ENCODE measurements around the gene TNFAIP6.
A peak's percentile ranks its signal among the peaks of the same experiment; 100 is the strongest.

TNFAIP6 gene

GRCh38 chr2:151359768-151360461 lies 2.5 kb downstream of the TNFAIP6 start:
- DNase-seq (ENCODE audit: low read depth in 3 of 3, low spot score in 1 of 3): no peak

DNA sequence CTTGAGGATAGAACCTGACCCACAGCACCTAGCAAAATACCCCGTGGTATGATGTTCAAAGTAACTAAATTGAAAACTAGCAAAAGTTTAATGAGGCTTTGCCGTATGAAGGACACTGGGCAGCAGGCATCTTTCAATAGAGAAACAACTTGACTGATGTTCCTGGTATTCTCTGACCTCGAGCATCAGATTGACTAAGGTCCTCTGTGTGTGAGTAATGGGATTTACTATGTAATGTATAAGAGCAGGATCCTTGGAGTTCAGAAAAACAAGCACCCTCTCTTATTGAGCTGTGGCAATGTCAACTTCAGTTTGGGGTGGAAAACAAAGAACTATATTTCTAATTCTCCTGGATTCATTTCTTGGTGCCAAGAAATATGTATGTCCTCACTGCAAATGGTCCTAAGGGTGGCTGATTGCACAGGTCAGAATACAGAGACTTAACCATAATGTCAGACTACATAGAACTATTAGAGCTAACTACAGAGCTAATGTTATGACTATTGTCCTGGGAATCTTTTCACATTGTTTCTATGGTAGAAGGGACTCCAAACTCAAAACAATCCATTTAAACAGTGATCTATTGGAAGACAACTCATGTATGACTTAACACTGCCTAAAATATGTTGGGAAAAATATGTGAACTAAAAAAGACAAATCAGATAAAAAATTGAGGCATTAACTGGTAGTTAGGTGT lies 4.4 kb downstream of the TNFAIP6 start:
- no peak for DNase-seq (ENCODE audit: low read depth in 3 of 3, low spot score in 1 of 3)

- DNase-seq (ENCODE audit: low read depth in 3 of 3, low spot score in 1 of 3): no peak
Observed at GRCh38 chr2:151363709-151364108, 6.3 kb downstream of the TNFAIP6 start.

DNA sequence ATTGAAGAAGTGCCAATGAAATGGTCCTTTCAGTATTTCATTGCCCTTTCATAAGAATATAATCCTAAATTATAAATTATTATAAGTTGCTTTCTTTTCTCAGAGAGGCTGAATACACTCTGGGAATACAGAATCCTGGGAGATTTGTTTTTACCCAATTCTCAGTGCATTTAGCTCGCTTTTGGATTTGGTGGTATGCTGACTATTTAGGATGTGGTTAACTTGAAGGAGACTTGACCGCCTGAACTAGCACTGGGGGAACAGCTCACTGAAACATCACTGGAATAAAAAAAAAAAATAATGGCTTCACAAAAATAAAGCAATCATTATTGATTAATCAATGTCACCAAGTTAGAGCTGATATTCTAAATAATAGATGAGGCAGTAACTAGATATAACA lies 10.2 kb downstream of the TNFAIP6 start:
- no peak for DNase-seq (ENCODE audit: low read depth in 3 of 3, low spot score in 1 of 3)

- DNase-seq (ENCODE audit: low read depth in 3 of 3, low spot score in 1 of 3): no peak
Observed at GRCh38 chr2:151374436-151374835, 17.0 kb downstream of the TNFAIP6 start.

GRCh38 chr2:151379169-151379568 lies 21.8 kb downstream of the TNFAIP6 start:
- no peak for DNase-seq (ENCODE audit: low read depth in 3 of 3, low spot score in 1 of 3)

DNA sequence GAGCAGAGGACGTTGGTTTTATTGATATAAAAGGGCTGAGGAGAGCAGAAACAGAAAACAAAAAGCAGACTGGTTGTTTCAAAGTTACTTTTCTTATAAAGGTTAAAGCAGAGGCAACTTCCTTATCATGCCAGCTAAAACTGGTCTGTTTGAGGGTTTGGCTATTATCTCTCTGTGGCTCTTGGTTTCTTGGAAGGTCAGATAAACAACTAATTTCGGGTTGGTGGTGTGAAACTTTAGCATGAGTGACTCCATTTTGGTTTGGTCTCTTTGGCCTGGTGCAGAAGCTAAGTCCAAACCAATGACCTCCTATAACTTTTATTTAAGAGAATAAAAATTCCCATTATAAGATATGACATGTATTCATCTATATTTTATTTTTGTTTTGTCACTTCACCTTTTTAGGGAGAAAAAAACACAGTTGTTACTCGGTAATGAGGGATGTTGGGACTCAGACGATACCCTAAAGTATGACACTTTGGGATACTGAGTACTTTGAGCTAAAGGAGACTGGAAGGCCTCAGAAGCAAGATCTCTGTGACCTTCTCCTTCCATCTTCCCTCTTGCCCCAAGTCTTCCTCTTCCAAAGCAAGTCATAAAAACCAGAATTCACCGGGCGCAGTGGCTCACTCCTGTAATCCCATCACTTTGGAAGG lies 23.3 kb downstream of the TNFAIP6 start:
- DNase-seq (ENCODE audit: low read depth in 3 of 3, low spot score in 1 of 3): no peak

GRCh38 chr2:151381266-151381665 lies 23.9 kb downstream of the TNFAIP6 start:
- DNase-seq (ENCODE audit: low read depth in 3 of 3, low spot score in 1 of 3): no peak

- no peak for DNase-seq (ENCODE audit: low read depth in 3 of 3, low spot score in 1 of 3)
Observed at GRCh38 chr2:151388011-151388410, 30.6 kb downstream of the TNFAIP6 start.

DNA sequence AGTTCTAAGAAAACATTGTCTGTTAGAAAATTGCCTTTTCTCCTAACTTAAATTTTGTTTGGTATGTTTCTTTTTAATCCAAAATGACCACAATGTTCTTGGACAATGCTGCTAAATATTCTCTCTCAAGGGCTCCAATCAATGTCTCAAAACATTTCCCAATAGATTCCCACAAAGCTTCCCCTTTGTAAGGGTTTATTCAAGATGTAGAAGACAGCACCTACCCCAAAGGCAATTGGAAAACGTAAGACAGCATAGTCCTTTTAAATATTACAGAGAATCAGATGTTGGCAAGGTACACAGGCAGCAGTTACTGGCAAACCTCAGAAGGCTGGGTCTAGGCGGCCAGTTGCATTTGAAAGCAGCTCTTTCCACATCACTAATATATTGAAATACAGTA lies 34.0 kb downstream of the TNFAIP6 start:
- no peak for DNase-seq (ENCODE audit: low read depth in 3 of 3, low spot score in 1 of 3)

DNA sequence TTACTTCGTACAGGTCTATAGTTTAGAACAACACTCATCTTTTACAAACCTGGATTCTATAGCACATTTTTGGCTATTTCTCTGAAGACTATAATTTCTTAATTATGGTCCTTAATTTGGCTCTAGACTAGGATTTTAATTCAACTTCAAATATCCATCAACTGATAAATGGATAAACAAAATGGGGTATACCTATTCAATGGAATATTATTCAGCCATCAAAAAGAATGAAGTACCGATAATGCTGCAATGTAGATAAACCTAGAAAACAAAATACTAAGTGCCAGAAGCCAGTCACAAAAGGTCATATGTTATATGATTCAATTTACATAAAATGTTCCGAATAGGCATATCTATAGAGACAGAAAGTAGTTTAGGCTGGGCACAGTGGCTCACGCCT lies 37.1 kb downstream of the TNFAIP6 start:
- no peak for DNase-seq (ENCODE audit: low read depth in 3 of 3, low spot score in 1 of 3)

GRCh38 chr2:151395509-151396374 lies 38.4 kb downstream of the TNFAIP6 start:
- no peak for DNase-seq (ENCODE audit: low read depth in 3 of 3, low spot score in 1 of 3)

- no peak for DNase-seq (ENCODE audit: low read depth in 3 of 3, low spot score in 1 of 3)
Observed at GRCh38 chr2:151399981-151400380, 42.6 kb downstream of the TNFAIP6 start.

- DNase-seq (ENCODE audit: low read depth in 3 of 3, low spot score in 1 of 3): no peak
Observed at GRCh38 chr2:151401149-151401548, 43.8 kb downstream of the TNFAIP6 start.

DNA sequence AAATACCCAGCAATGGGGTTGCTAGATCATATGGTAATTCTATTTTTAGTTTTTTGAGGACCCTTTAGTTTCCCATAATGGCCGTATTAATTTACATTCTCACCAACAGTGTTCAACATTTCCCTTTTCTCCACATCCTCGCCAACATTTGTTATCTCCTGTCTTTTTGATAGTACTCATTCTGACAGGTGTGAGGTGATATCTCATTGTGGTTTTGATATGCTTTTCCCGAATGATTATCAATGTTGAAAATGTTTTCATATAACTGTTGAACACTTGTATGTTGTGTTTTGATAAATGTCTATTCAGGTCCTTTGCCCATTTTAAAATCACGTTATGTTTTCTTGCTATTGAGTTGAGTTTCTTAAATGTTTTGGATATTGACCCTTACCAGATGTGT lies 46.5 kb downstream of the TNFAIP6 start:
- DNase-seq (ENCODE audit: low read depth in 3 of 3, low spot score in 1 of 3): no peak

GRCh38 chr2:151405376-151405775 lies 48.0 kb downstream of the TNFAIP6 start:
- DNase-seq (ENCODE audit: low read depth in 3 of 3, low spot score in 1 of 3): no peak

- no peak for DNase-seq (ENCODE audit: low read depth in 3 of 3, low spot score in 1 of 3)
Observed at GRCh38 chr2:151407281-151407680, 49.9 kb downstream of the TNFAIP6 start.

GRCh38 chr2:151408788-151409600 lies 51.6 kb downstream of the TNFAIP6 start:
- DNase-seq (ENCODE audit: low read depth in 3 of 3, low spot score in 1 of 3): no peak

DNA sequence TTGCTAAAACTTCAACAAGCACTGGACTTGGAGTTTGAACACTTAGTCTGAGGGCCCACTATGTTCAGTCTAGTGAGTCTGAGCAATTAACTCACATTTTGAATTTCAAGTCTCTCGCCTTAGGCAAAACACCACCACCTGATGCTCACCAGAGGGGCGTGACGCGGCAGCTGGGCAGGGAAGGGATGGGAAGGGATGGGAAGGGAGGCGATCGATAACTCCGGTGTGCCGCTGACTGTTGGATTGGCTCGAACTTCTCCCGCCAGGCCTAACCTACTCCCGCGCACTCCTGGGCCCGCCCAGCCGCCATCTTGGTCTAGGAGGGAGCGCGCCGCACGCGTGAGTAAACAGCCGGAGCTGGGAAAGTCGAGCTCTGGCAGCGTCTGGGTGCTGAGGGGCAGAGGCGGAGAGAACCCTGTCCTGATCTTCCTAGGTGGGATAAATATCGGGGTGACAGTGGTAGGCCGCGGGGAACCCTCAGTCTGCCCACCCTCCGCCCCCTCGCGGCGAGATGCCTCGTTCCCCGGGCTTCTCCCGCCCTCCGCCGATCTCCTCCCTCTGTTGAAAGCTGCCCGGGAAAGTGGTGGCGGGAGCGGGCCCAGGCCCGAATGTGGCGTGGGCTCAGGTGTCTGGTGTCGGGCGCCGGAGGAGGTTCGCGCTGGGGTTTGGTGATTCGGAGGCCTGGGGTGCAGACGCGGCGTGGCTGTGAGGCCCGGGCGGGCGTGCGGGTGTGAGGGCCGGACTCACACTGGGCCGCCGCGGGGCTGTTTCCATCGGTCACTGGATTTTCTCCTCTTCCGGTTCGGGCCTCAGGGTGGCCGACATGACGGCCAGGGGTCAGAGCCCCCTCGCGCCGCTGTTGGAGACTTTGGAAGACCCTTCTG lies 52.5 kb downstream of the TNFAIP6 start, which contains the start of gene RIF1:
RIF1 (plus strand) TSS at position 302 of the 884 bp plus-strand sequence; CDS start at position 824, 522 bp downstream.
- peak in 2 of 3 donors; percentile 58 to 67 for DNase-seq (ENCODE audit: low read depth in 3 of 3, low spot score in 1 of 3)
